HepG2 (cell line): Measurements from ENCODE around the gene SPATA32.

Experiments
- CHD2 ChIP-seq: IDR thresholded peaks from 2 replicates; pipeline ENCODE4 v1.6.1; 2011; ENCODE audit warnings: low read depth, low read length, improper control_type of control experiment
- HCFC1 ChIP-seq: fragments of 150-350 bp; IDR thresholded peaks from 2 replicates; pipeline ENCODE4 v1.6.1; 2014; ENCODE audit warnings: low read depth, low read length
- NFYB ChIP-seq: sonication (generic); formaldehyde crosslinking; IDR thresholded peaks from 2 replicates; pipeline ENCODE4 v1.4.0; 2020; ENCODE audit warnings: missing genetic modification reagents
- NPAS2 ChIP-seq: sonication (generic); formaldehyde crosslinking; IDR thresholded peaks from 2 replicates; pipeline ENCODE4 v1.8.0; 2022; ENCODE audit warnings: mild to moderate bottlenecking, missing genetic modification reagents, borderline replicate concordance
- POLR2AphosphoS5 ChIP-seq: IDR thresholded peaks from 2 replicates; pipeline ENCODE4 v1.6.1; 2012; ENCODE audit warnings: low read depth, low read length
- SP1 ChIP-seq, 2 experiments: fragments of 450-650 bp in 1 of 2; sonication (generic) in 1 of 2; formaldehyde crosslinking in 1 of 2; IDR thresholded peaks; 2 replicates each; pipeline versions ENCODE4 v1.4.0 to v1.6.1; 2016 to 2020; ENCODE audit warnings: missing genetic modification reagents in 1 of 2
- ZNF337 ChIP-seq: sonication (generic); formaldehyde crosslinking; IDR thresholded peaks from 2 replicates; pipeline ENCODE4 v1.5.1; 2020; ENCODE audit warnings: missing genetic modification reagents, low read depth, mild to moderate bottlenecking, borderline replicate concordance
- ZNF740 ChIP-seq: sonication (generic); formaldehyde crosslinking; IDR thresholded peaks from 2 replicates; pipeline ENCODE4 v1.4.0; 2020; ENCODE audit warnings: missing genetic modification reagents
- TF ChIP-seq, protein P1 (sequence below): sonication (generic); formaldehyde crosslinking; IDR thresholded peaks from 2 replicates; pipeline ENCODE4 v1.8.1; 2023; ENCODE audit warnings: mild to moderate bottlenecking, missing genetic modification reagents

DNA sequence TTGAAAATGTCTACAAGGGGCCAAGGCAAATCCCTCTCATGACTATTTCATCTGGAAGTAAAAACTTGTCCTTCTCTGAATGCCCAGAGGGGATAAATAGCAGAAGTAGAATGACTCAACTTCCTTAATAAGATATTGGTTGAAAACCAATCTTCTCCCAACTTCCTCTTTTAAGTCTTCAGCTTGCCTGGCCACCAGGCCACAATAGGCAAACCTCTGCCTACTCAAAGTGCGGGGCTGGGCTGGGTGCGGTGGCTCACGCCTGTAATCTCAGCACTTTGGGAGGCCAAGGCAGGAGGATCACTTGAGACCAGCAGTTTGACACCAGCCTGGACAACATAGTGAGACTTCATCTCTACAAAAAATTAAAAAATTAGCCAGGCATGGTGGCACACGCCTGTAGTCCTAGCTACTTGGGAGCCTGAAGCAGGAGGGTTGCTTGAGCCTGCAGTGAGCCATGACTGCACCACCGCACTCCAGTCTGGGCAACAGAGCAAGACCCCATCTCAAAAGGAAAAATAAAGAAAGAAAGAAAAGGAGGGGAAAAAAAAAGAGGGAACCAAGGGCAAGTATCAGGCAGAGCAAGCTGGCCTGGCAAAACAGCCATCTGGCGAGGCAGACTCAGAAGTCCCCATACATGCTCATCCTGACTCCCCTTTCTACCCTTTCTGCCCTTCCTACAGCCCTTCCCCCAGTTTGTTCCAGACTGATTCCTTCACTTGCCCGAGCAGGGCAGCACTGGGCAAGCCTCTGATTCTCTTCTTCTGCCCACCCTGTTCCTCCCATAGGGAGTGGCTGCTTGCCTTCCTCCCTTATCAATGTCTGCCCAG, 34.3 kb upstream of the SPATA32 start:
- TF ChIP-seq NPAS2 (CRISPR knock-in tag) (no peak), SP1 (IDR thresholded peaks at IDR 0.05) (no peak), SP1 (CRISPR knock-in tag; IDR thresholded peaks at IDR 0.05) (no peak), ZNF740 (CRISPR knock-in tag) (no peak), HCFC1 (no peak), NFYB (CRISPR knock-in tag) (no peak), CHD2 (no peak), POLR2AphosphoS5 (no peak), ZNF337 (no peak)
- TF ChIP-seq, protein P1, sequence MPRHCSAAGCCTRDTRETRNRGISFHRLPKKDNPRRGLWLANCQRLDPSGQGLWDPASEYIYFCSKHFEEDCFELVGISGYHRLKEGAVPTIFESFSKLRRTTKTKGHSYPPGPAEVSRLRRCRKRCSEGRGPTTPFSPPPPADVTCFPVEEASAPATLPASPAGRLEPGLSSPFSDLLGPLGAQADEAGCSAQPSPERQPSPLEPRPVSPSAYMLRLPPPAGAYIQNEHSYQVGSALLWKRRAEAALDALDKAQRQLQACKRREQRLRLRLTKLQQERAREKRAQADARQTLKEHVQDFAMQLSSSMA (CRISPR knock-in tag), result no peak
